BLaER1 treated with 17β-estradiol and CSF1 and Interleukin-3, amounts not matched to agents 10 nM and 100 nM (cell line): ENCODE results near the gene GDF11.

ENCODE experiments used
- H3K27ac ChIP-seq, 11 experiments: shearing (Covaris generic); formaldehyde crosslinking; 2 replicates each; pipeline ENCODE4 v1.8.1; 2022
- H3K27me3 ChIP-seq, 11 experiments: shearing (Covaris generic); formaldehyde crosslinking; 2 replicates each; pipeline ENCODE4 v1.8.1; 2022
- H3K36me3 ChIP-seq, 11 experiments: shearing (Covaris generic); formaldehyde crosslinking; 2 replicates each; pipeline ENCODE4 v1.8.1; 2022
- H3K4me1 ChIP-seq, 10 experiments: shearing (Covaris generic); formaldehyde crosslinking; 2 replicates each; pipeline ENCODE4 v1.8.1; 2022
- H3K4me2 ChIP-seq, 11 experiments: shearing (Covaris generic); formaldehyde crosslinking; 2 replicates each; pipeline ENCODE4 v1.8.1; 2022
- H3K4me3 ChIP-seq, 10 experiments: shearing (Covaris generic); formaldehyde crosslinking; 2 replicates each; pipeline ENCODE4 v1.8.1; 2022
- H3K9ac ChIP-seq, 11 experiments: shearing (Covaris generic); formaldehyde crosslinking; 2 replicates each; pipeline ENCODE4 v1.8.1; 2022
- H3K9me3 ChIP-seq, 11 experiments: shearing (Covaris generic); formaldehyde crosslinking; replicated peaks in 1 of 11; 2 replicates each; pipeline ENCODE4 v1.8.1; 2022
- H4K20me1 ChIP-seq, 11 experiments: shearing (Covaris generic); formaldehyde crosslinking; 2 replicates each; pipeline ENCODE4 v1.8.1; 2022
- Cebpa-rat ChIP-seq, 11 experiments: shearing (Covaris generic); IDR thresholded peaks; 2 replicates each; pipeline ENCODE4 v1.8.1; 2022

The GDF11 gene

DNA sequence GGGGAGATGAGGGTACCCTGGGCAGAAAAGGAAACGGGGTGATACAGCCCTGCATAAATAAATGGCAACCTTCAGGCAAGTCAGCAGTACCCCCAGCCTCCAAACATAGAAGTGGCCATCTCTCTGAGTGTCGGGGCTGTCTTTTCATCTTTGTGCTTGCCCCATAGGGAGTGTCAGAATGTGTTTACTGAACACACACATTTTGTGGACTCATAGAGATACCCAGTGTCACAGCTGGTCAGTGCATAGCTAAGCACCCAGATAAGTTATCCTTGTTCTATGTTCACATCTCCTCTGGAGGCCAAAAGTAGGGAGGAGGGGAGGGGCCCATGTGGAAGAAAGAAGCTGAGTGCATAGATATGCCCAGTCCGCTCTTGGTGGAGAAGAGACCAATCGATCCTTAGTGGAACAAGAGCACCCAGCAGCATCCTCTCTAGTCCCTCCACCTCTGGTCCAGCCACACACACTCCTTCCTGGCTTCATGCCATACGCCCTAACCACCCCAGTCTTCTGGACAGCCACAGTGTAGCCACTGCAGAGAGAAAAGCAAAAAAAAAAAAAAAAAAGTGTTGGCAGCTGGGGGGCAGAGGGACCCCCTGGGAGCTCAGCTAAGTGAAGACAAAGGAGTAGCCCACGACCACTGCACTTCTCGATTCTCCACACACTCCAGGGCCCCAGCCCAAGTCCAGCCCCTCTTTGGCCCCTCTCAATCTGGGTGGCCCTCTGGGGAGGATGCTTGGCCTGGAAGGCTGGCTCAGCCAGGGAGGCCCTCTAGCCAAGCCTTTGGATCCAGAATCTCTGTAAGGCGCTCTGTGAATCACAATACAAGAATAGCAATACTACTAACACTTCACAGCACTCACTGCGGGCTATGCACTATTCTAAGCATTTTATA, 37.9 kb upstream of the GDF11 start:
- Histone ChIP-seq H3K9ac (no peak overlapping the region), H3K4me3 (no peak overlapping the region), H3K4me2 (peak overlapping the region in 3 of 11 experiments; percentile 19 to 93 (median 90); a peak in 2 of 22 replicates), H3K4me1 (peaks cover 23 to 50% (median 45%) of the 10 kb centered on the region in 10 experiments), H3K27me3 (peaks cover 13 to 27% (median 14%) of the 10 kb centered on the region in 11 experiments), H3K9me3 (no peaks in the 10 kb centered on the region), H3K36me3 (no peaks in the 10 kb centered on the region), H4K20me1 (peaks cover 0 to 8% (median 0%) of the 10 kb centered on the region in 11 experiments; a peak in 2 of 22 replicates), H3K27ac (no peak overlapping the region)
- TF ChIP-seq Cebpa-rat (IDR thresholded peaks at IDR 0.05): no peak

DNA sequence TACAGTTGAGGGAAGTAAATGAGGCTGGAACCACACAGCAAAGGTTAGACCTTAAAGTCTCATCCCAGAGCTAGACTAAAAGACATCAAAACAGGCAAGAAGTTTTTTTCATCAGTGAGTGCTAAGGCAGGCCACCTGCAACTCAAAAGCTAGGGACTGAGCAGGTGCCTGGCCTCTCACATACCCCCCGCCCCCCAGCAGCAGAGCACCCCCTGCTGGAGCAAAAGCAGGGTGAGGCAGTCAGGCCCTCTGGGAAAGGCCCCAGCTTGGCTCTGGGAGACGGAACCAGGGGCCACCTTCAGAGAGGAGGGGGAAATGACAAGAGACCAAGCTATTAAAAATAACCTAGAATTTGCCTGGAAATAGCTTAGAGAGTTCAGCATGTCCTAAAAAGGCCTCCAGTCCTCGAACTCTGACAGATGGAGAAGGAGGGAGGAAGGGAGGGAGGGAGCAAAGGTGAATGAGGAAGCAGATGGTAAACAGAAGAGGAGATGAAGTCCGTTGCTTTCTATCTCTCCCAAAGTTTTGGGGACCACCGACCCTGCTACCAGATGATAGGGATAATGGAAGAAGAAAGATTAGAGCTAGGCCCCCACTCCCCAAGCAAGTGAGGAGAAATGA, 37.0 kb upstream of the GDF11 start:
- no peak overlapping the region for H3K4me3 ChIP-seq

DNA sequence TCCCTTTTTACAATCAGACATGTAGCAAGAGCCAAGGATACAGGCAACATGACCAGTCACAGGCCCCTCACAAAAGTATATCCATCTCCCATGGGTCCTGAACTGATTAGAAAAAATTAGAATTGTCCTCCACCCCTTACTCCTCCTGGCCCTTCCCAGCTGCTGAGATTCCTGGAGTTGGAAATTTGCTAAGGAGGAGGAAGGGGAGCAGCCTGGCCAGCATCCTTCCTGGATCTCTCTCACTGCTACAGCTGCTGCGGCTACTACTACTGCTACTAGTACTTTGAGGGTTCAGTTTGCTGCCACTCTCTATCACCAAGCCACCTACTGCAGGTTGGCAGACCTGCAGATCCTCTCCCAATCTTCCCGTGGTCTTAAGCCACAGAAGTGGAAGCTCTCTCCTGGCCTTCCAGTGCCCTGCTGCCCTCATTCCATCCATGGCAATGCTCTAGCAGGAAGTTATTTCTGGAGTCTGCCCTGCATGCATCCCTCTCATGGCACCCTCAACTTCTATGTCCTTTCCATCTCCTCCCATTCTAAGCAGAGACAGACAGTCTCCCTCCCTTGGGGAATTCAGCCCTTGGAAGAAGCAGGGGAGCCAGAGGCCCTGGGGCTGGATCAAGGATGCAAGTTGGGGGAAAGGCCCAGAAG, 36.2 kb upstream of the GDF11 start:
- Histone ChIP-seq H3K9me3 (no peaks in the 10 kb centered on the region), H3K27ac (0 out of 22 replicates have a peak overlapping the region, but pooled peaks of 1 of the 11 experiments have one; percentile 18), H3K4me3 (peak overlapping the region in 8 of 10 experiments; percentile 38 to 69 (median 57); a peak in 9 of 20 replicates), H3K9ac (peak overlapping the region in 4 of 11 experiments; percentile 32 to 70 (median 66); a peak in 3 of 22 replicates), H3K4me2 (peak overlapping the region; percentile 79 to 98 (median 95); a peak in 21 of 22 replicates), H3K4me1 (peaks cover 23 to 45% (median 40%) of the 10 kb centered on the region in 10 experiments), H3K27me3 (peaks cover 13 to 39% (median 14%) of the 10 kb centered on the region in 11 experiments), H3K36me3 (no peaks in the 10 kb centered on the region), H4K20me1 (peaks cover 0 to 8% (median 0%) of the 10 kb centered on the region in 11 experiments; a peak in 2 of 22 replicates)
- TF ChIP-seq Cebpa-rat (IDR thresholded peaks at IDR 0.05): no peak

More for the DNA sequence above, 37.0 kb upstream of the GDF11 start:
- no peaks in the 10 kb centered on the region for H3K36me3 ChIP-seq
- peaks cover 13 to 34% (median 14%) of the 10 kb centered on the region in 11 experiments for H3K27me3 ChIP-seq
- no peak overlapping the region for H3K27ac ChIP-seq
- no peak for TF ChIP-seq Cebpa-rat (IDR thresholded peaks at IDR 0.05)
- H4K20me1 ChIP-seq: peaks cover 0 to 8% (median 0%) of the 10 kb centered on the region in 11 experiments; a peak in 2 of 22 replicates
- no peaks in the 10 kb centered on the region for H3K9me3 ChIP-seq
- peak overlapping the region in 9 of 11 experiments; percentile 90 to 98 (median 95); a peak in 15 of 22 replicates for H3K4me2 ChIP-seq
- H3K4me1 ChIP-seq: peaks cover 23 to 45% (median 42%) of the 10 kb centered on the region in 10 experiments
- H3K9ac ChIP-seq: no peak overlapping the region

DNA sequence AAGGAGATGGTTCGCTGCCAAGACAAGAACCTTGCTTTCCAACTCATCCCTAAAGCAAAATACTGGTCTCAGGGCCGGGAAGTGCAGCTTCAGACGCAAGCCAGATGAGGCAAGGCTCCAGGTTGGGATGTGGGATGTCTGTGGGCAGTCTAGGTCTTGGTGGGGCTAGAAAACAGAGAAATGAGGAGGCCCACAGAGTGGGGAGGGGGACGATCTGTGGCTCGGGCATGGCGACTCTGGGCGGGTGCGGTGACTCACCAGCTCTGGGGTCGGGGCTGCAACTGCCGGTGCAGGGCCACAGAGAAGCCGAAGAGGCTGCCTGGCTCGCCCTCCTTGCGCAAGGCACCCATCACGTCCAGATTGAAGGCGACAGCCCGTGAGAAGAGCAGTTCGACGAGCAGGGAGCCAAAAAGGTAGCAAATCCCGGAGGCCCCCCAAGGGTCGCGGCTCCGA, 35.7 kb upstream of the GDF11 start:
- no peaks in the 10 kb centered on the region for H3K9me3 ChIP-seq
- H3K9ac ChIP-seq: peak overlapping the region in 9 of 11 experiments; percentile 17 to 70 (median 53); a peak in 14 of 22 replicates
- peak in 3 of 11 experiments; percentile 9 to 58 (median 18); a peak in 1 of 22 replicates for TF ChIP-seq Cebpa-rat (IDR thresholded peaks at IDR 0.05)
- peaks cover 23 to 45% (median 40%) of the 10 kb centered on the region in 10 experiments for H3K4me1 ChIP-seq
- H4K20me1 ChIP-seq: peaks cover 0 to 8% (median 0%) of the 10 kb centered on the region in 11 experiments; a peak in 2 of 22 replicates
- peak overlapping the region; percentile 79 to 98 (median 95); a peak in 21 of 22 replicates for H3K4me2 ChIP-seq
- H3K36me3 ChIP-seq: no peaks in the 10 kb centered on the region
- H3K27ac ChIP-seq: 0 out of 22 replicates have a peak overlapping the region, but pooled peaks of 1 of the 11 experiments have one; percentile 18
- H3K4me3 ChIP-seq: peak overlapping the region; percentile 38 to 69 (median 56)
- H3K27me3 ChIP-seq: peaks cover 13 to 44% (median 14%) of the 10 kb centered on the region in 11 experiments

DNA sequence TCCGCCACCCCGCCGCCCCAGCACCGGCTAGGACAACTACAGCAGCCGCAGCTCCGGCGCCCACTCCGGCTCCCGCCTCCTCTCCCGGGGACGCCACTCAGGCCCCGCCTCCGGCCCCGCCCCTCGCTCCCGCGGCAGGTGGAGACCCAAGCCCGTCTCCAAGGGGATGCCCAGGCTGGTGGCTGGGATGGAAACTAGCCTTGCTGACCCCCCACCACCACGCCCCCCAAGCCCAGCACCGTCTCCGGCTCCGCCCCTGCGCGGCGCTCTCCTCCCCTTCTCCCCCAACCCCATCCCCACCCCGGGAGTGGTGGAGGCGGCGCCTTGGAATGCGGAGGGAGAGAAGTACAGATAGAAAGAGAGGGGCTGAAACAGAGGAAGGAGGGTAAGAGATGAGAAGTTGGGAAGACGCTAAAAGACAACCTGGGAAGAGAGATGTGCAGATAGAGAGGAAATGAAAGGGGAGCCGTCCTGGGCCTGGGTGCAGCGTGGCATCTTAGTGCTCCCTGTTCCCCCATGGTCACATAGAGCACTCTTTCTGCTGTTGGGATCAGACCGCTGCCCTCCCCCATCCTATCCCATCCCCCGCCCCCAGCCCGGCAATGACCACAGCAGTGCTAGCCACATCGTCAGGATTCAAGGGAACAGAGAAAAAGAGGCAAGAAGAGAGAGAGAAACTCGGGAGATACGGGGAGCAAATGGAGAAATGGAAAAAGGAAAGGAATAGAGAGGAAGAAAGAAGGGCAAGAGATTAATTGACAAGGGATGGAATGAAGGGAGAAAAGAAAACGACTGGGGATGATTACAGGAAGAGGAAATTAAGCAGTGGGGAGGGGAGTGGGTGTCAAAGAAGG, 34.9 kb upstream of the GDF11 start, which contains the start of gene ITGA7:
TSS of gene ITGA7 (minus strand) at position 64 of the 854 bp plus-strand sequence. CDS start 222 bp downstream, outside the sequence.
- Histone ChIP-seq H3K9me3 (no peaks in the 10 kb centered on the region), H3K27me3 (peaks cover 13 to 51% (median 14%) of the 10 kb centered on the region in 11 experiments), H3K9ac (peak within 1 kb of the TSS in 9 of 11 experiments; percentile 17 to 70 (median 53); a peak in 14 of 22 replicates), H3K4me2 (peak within 1 kb of the TSS; percentile 79 to 98 (median 95)), H3K4me1 (peaks cover 23 to 45% (median 40%) of the 10 kb centered on the region in 10 experiments), H3K36me3 (no peaks in the 10 kb centered on the region), H3K27ac (0 out of 22 replicates have a peak within 1 kb of the TSS, but pooled peaks of 1 of the 11 experiments have one; percentile 18), H4K20me1 (peaks cover 0 to 8% (median 0%) of the 10 kb centered on the region in 11 experiments; a peak in 2 of 22 replicates), H3K4me3 (peak within 1 kb of the TSS; percentile 38 to 69 (median 56))
- TF ChIP-seq Cebpa-rat (IDR thresholded peaks at IDR 0.05): no peak

DNA sequence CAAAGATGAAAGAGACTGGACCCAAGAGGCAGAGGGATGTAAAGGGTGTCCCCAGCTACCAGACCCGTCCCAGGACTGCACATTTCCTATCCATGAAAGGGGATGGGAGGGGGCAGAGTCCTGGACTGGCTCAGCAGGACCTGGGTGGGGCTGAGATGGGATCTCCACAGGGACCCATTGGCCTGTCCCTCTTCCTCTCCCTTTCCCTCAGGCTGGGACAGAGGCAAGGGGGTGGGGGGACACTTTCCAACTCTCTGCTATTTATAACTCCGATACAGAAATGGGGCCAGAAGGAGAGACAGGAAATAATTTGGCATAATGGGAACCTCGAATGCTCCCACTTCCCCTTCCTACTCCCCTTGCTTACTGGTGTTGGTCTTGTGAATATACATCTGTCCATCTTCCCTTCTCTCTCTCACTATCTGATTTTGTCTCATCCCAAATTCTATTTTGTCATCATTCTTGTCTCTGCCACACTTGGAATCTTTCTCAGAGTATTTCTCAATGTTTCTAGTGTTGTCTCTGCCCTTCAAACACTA, 34.2 kb upstream of the GDF11 start:
- H3K27ac ChIP-seq: no peak overlapping the region
- H3K9me3 ChIP-seq: no peaks in the 10 kb centered on the region
- H3K9ac ChIP-seq: no peak overlapping the region
- peak overlapping the region; percentile 79 to 98 (median 95) for H3K4me2 ChIP-seq
- TF ChIP-seq Cebpa-rat (IDR thresholded peaks at IDR 0.05): no peak
- H3K4me1 ChIP-seq: peaks cover 23 to 45% (median 40%) of the 10 kb centered on the region in 10 experiments
- H3K27me3 ChIP-seq: peaks cover 13 to 51% (median 14%) of the 10 kb centered on the region in 11 experiments
- peak overlapping the region in 6 of 10 experiments; percentile 14 to 69 (median 54); a peak in 6 of 20 replicates for H3K4me3 ChIP-seq
- peaks cover 0 to 8% (median 0%) of the 10 kb centered on the region in 11 experiments; a peak in 2 of 22 replicates for H4K20me1 ChIP-seq
- no peaks in the 10 kb centered on the region for H3K36me3 ChIP-seq
